Effector CD4-positive, alpha-beta T cell (primary cell): Measurements from ENCODE around the gene GOLIM4.
"Not testable (repeated sequence)": the region's sequence is repeated elsewhere in the genome, so short reads cannot be mapped to it uniquely, and the experiment has no call there.

Experiments
- DNase-seq: peaks from one replicate; pipeline ENCODE4 v3.0.0-alpha.2; 2020

Gene GOLIM4

GRCh38 chr3:168072323-168072650, 23.4 kb downstream of the GOLIM4 start:
- DNase-seq = no peak

DNA sequence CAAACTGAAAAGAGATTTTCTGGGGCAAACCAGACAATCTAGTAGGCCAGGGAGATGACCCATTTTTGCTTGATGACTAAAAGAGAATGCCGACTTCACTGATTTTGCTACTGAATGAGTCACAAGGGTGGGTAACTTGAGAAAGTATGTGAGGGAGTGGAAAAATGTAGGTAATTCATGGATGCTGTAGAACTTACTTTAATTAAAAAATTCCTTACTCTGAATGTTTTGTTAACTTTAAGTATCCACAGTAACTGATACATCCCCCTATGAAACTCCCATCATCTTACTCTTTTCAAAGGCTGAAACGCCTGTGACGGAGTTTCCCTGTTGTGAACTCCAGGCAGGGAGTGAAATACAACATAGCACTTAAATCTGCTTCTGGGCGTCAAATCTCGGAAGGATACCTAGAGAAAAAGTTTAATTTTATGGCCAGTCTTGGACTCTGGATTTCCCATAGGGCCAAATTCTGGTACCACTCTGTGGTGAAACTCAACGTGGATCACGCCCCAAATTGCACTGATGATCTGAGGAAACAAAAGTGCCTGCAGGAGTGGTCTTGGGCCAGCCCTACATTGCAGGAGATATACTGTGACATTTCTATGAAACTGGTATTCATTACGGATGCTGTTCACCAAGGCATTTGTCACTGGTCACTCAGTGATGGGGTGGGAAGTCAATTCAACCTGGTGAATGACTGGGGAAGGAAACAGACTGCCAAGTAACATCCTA, 24.0 kb downstream of the GOLIM4 start:
- DNase-seq = no peak

- DNase-seq = no peak
Measured at GRCh38 chr3:168070919-168071318, 24.8 kb downstream of the GOLIM4 start.

GRCh38 chr3:168068346-168068745, 27.4 kb downstream of the GOLIM4 start:
- DNase-seq = no peak

- DNase-seq = no peak
Measured at GRCh38 chr3:168066882-168067281, 28.8 kb downstream of the GOLIM4 start.

DNA sequence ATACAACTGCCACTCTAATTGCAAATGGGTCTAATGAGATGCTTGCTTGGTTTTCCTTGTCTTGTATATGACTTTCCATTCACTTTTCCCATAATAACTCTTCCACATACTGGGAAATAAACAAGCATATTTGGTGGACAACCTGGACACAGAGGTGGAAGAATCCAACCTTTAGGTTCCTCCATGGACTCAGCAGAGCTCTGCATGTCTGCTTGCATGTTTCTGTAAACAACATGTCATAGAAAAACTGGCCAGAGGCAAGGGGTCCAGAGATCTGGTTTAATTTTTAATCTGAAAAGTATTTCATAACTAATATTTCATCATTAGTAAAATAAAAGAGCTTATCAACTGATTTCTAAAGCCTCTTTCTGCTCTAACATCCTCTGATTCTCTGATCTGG, 30.2 kb downstream of the GOLIM4 start:
- DNase-seq = no peak

GRCh38 chr3:168063122-168063521, 32.6 kb downstream of the GOLIM4 start:
- DNase-seq = no peak

DNA sequence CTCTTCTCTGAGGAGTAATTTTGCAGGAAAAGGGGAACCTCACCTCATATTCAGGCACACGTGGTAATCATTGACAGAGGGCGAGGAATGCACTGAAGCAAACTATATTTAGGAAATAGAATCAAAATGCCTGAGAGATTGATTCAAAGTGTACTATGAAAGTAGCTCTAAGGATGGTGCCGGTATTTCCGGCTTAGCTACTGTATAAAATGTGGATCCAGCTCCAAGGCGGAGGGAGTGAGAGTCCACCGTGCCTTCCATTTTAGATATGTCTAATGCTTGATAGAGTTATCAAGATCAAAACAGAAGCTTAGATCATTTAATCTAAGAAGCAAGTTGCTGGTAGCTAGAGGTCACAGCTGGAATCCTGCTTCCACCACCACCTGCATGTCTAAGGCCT, 33.0 kb downstream of the GOLIM4 start:
- DNase-seq = no peak

DNA sequence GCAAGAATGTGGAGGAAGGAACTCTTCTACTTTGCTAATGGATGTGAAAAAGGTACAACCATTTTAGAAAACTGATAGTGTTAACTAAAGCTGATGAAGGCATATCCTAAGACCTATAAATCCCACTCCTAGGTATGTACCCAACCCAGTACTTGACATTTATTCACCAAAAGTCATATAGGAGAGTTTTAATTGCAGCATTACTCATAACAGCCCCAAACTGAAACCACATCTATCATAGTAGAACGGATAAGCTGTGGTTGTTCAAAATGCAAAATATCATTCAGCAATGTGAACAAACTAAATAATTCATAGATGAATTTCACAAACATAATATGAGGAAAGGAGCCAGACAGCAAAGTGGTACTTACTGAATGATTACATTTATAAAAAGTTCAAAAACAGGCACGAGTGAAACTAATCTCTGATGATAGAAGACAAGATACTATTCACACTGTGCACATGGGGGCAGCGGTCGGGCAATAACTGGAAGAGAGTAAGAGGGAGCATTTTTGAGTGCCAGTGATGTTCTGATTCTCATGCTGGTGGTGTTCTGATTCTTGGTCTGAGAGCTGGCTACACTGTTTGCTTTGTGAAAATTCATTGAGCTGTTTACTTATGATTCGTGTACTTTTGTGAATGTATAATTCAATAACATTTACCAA, 34.3 kb downstream of the GOLIM4 start:
- DNase-seq = no peak

- DNase-seq = no peak
Measured at GRCh38 chr3:168060317-168060716, 35.4 kb downstream of the GOLIM4 start.

GRCh38 chr3:168058481-168058880, 37.2 kb downstream of the GOLIM4 start:
- no peak for DNase-seq

DNA sequence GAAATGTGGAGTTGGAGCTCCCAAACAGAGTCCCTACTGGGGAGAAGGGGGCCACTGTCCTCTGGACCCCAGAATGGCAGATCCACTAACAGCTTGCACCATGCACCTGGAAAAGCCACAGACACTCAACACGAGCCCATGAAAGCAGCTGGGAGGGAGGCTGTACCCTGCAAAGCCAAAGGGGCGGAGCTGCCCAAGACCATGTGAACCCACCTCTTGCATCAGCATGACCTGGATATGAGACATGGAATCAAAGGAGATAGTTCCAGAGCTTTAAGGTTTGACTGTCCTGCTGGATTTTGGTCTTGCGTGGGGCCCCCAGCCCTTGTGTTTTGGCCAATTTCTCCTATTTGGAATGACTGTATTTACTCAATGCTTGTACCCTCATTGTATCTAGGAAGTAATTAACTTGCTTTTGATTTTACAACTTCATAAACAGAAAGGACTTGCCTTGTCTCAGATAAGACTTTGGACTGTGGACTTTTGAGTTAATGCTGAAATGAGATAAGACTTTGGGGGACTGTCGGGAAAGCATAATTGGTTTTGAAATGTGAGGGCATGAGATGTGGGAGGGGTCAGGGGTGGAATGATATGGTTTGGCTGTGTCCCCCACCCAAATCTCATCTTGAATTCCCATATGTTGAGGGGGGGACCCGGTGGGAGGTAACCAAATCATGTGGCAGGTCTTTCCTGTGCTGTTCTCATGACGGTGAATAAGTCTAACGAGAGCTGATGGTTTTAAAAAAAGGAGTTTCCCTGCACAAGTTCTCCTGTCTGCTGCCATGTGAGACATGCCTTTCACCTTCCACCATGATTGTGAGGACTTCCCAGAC, 39.1 kb downstream of the GOLIM4 start:
- not testable (repeated sequence) for DNase-seq

DNA sequence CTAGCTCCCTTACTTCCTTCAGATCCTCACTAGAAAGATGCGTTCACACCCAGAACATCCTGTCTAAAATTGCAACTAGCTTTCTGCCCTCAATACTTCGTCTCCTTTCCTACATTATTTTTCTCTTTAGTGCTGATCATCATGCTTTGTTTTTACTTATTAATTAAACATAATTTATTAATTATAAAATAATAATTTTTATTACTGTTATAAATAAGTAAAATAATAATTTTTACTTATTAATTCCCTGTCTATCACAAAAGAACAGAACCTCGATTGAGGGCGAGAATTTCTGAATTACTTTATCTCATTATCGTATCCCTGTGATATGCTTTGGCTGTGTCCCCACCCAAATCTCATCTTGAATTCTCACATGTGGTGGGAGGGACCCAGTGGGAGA, 41.3 kb downstream of the GOLIM4 start:
- DNase-seq = no peak

DNA sequence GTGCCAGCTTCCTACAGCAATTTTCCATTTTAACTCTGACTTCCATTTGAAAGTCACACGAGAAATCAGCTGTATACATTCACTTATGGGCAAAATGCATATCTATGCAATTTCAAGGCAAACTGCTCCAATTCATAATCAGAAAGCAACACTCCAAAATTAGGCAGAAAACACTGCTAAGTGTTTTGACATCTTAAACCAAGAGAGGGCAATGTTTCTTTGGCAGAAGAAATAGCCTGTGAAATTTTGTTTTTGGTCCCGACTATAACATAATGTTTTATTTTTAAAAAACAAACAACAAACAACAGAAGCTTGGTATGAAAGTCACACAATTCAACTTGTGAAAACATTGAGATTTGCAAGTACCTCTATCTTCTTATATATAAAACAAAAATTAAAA, 42.6 kb downstream of the GOLIM4 start:
- DNase-seq = no peak

DNA sequence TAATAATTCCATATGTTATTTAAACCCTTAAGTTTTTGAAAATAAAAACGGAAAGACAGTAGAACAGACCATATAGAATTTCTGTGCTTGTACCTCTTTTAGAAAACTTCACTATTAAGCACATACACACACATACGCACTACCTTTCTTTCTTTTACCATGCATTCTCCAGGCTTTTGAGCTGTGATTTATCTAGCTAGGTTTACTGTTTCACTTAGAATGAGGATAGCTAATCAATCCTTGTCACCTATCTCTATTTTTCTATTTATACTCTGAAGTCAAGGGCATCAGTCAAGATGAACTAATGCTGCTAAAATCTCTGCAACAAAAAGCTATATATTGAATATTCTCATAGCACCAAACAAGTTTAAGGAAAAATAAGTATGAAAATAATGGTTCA, 43.2 kb downstream of the GOLIM4 start:
- DNase-seq = no peak

DNA sequence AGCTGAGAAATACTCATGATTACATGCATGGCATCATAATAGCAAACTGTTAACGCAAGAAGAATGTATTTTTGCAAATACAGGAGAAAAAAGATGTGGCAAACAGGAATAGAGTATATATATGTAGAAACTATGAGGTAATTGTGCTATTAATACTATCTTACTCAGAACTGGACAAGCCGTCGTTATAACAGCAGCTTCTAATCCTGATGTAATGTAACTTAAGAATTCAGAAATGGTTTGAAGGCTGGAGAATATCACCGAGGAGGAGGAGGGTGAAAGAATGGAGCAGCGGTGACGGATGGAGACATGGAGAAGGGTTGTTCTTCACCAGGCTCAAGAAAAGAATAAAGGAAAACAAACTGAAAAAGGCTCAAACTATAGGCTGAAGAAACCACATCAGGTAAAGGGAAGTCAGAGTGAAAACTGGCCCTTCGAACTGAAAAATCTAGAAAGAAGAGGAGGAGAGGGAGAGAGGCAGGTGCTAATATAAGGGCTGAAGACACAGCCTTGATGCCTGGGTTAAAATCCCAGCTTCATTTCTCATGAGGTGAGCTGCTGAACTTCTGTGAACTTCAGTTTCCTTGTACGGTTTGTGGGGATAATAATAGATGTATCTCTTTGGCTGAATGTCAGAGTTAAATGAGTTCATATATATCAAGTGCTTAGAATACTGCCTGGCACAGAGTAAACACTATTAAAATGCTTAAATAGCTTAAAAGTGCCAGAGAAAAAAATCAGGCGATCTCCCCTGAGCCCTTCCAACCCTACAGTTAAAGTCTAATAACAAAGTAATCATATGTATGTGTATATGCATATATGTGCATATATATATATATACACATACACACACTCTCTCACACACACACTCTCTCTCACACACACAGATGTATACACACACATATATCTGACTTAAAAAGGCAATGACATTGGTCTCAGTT, 43.9 kb downstream of the GOLIM4 start:
- no peak for DNase-seq

DNA sequence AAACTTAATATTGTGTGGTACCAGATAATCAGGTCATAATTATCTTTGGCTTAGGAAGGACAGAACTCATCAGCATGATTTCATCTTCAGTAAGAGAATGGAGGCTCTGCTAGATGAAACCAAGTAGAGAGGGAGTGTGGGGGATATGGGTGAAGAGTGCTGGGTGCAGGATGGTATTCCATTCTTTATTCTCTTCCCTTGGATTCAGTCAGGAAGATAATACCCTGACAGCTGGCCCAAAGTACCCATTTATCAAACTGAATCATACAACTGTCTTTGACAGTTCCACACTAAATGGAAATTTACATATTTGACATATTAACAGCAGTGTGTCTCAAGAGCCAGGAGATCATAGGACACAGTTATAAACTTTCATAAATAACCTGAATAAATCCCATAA, 44.7 kb downstream of the GOLIM4 start:
- no peak for DNase-seq

DNA sequence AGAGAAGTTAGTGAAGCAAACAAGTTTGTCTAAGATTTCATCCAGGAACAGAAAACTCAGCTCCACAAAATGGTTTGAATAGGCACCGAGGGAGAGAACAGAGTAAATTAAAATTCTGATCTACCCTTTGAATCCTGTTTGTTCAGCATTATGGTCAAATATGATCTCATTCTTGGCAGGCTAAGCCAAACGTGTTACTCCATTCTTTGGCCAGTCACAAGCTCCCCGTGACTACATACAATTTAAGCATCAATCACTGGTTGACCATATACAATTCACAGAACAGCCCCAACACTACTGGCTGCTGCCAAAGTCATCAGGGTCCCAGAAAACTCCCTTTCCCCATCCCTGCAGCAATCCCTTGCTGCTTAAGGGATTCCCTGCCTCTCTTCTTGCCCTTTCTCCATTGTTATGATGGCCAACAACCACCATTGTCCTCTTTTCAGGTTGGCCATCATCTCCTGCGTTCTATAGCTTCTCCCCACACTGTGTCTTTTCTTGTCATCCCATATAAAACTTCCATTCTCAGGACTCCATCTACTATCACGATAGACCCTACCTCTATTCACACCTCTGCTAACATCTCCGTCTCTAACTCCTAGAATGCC, 46.3 kb downstream of the GOLIM4 start:
- DNase-seq = no peak

DNA sequence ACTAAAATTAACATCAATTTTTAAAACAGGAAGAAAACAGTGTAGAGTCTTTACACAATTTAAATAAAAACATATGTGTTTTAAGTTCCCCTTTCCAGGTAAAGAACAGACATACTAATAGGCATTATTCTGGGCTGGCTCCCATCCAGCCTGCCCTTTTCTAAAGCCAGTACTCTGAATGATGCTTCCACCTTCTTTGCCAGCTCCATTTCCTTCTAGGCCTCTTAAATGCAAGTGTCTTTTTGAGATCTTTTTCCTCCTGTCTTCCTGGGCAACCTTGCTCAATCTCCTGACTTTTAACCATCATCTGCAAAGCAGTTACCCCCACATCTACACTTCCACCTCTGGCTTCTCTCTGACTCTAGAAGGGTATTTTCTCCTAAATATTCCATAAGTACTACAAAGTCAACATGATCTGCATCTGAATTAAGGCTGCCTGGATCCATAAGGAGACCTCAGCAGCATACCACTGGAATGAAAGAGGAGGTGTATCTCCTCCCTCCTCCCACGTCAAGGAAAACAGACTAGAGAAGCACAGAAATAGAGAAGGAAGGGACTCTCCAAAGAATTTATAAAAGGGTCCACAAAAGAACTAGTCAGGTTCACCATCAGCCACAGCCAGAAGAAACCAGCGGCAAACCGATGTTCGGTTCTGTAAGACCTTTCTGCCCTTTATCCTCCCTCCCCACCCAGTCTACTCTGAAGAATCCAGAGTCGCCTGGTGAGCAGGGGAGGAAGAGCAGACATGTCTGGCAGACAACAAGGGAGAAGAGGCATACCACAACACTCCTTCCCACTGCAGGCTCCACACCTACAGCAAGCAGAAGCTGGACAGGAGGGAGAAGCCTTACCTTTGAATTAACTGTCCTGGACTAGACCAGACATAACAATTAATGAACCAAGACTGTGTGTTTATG, 47.1 kb downstream of the GOLIM4 start:
- no peak for DNase-seq

DNA sequence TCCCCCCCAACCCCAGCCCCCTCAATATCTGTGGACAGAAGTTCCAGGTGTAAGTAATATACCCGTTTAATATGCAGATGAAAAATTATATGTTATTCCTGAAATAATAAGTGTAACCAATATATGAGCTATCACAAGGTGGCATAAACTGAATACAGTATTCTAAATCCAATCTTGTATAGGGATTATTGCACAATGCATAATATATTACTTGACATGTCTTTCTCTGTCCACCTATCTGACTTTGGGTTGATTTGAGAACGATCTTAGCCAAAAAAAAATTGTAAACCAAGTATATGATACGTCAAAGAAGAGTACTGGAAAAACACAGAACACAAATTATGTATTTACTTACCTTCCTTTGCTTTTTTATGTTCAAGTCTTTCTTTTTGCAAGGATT, 47.8 kb downstream of the GOLIM4 start:
- DNase-seq = no peak

DNA sequence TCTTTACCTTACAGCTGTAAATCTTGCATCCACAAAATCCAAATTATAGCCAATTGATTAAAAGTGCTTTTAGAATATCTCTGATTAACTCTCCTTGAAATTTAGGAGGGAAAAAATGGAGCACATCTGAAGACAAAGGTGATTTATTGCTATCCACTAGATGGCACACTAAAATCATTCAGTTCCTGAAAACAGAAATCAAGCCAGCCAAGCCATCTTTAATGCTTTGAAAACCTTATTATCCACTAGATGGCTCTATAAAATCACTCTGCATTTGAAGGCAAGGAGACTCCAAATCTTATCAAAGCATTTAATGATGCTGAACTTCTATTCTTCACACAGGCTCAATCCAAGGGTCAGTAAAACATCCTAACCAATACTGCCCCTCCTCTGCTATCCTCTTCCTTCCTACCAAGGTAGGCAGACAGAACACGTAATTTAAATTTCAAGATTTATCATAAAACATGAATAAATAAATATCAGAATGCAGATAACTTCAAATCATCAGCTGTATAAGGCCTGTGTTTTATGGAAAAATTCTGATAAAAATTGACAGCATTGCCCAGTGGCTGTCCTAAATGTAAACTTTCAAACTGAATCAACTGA, 48.4 kb downstream of the GOLIM4 start:
- no peak for DNase-seq
